ENCODE measurements around the gene EAF1. TPM values are rescaled to one million over a fixed set of nuclear protein-coding genes. Genes with fewer than 3 reads are reported as not detected.

The EAF1 gene
- total RNA-seq, 2 experiments from 2014 or later: 21.6 to 23.8 TPM

DNA sequence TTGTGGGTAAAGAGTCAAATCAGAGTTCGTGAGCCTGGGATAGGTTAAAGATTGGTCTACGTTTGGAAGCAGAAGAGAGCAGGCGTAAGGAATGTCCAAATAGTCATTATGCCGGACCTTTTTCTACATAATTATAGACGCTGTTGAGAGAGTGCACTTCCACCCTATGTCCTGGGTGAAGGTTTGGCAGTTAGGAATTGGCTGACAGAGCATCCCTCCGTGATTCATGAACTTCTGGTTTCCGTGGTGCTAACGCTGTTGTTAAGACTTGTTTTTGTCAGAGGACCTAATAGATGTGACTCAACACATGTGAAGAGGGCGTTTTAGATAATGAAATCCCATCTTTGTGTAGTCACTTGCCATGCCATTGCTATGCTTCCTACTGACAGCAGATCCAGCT is 1.1 kb downstream of the EAF1 start:
- Histone ChIP-seq H3K36me3 (ENCODE audit: insufficient read depth, low read length) (peaks cover 57% of the 10 kb centered on the region), H3K4me3 (ENCODE audit: low read depth, low read length, poor library complexity, severe bottlenecking) (peak overlapping the region; percentile 96), H3K4me2 (ENCODE audit: low read length) (peak overlapping the region; percentile 98), H3K9me3 (ENCODE audit: low read length) (peaks cover 5% of the 10 kb centered on the region; the same call in 1 of the 2 replicates), H2AFZ (ENCODE audit: low read length) (no peak overlapping the region), H3K4me1 (ENCODE audit: insufficient read depth, low read length, poor library complexity, severe bottlenecking) (peaks cover 23% of the 10 kb centered on the region), H3K9me2 (ENCODE audit: insufficient read depth, low read length) (no peaks in the 10 kb centered on the region), H3K27ac (ENCODE audit: low read depth, low read length, poor library complexity, severe bottlenecking) (no peak overlapping the region), H4K20me1 (ENCODE audit: insufficient read depth, low read length) (peaks cover 14% of the 10 kb centered on the region; the same call in 1 of the 2 replicates), H3K79me2 (ENCODE audit: insufficient read depth, low read depth, low read length) (peaks cover 61% of the 10 kb centered on the region)
- DNase-seq (ENCODE audit: low spot score): peak; percentile 17
- intact Hi-C loops (cut with micrococcal nuclease; ENCODE audit: unreplicated experiment): no loop called here
- POLR2A ChIA-PET: interaction anchor here (1.2 kb wide), 1 partner anchor 14 kb away, joined by 3 read pairs; no protein-coding TSS in a partner anchor
- CTCF ChIA-PET (ENCODE audit: unreplicated experiment): no interaction called here
- BruUV-seq (replicated peaks): no TSS peak
- no peak for TF ChIP-seq CTCF (conservative IDR thresholded peaks at IDR 0.05; ENCODE audit: low read length)
- no peak for TF ChIP-seq EZH2phosphoT487 (IDR thresholded peaks at IDR 0.05; ENCODE audit: borderline replicate concordance, low read depth, low read length)

- Histone ChIP-seq H3K4me3 (ENCODE audit: low read depth, low read length, poor library complexity, severe bottlenecking) (peak overlapping the region; percentile 96), H3K4me2 (ENCODE audit: low read length) (peak overlapping the region; percentile 98), H4K20me1 (ENCODE audit: insufficient read depth, low read length) (peaks cover 14% of the 10 kb centered on the region; the same call in 1 of the 2 replicates), H3K9me2 (ENCODE audit: insufficient read depth, low read length) (no peaks in the 10 kb centered on the region), H3K27ac (ENCODE audit: low read depth, low read length, poor library complexity, severe bottlenecking) (no peak overlapping the region), H3K79me2 (ENCODE audit: insufficient read depth, low read depth, low read length) (peaks cover 61% of the 10 kb centered on the region), H2AFZ (ENCODE audit: low read length) (no peak overlapping the region), H3K4me1 (ENCODE audit: insufficient read depth, low read length, poor library complexity, severe bottlenecking) (peaks cover 23% of the 10 kb centered on the region), H3K9me3 (ENCODE audit: low read length) (peaks cover 5% of the 10 kb centered on the region; the same call in 1 of the 2 replicates), H3K36me3 (ENCODE audit: insufficient read depth, low read length) (peaks cover 57% of the 10 kb centered on the region)
- intact Hi-C loops (cut with micrococcal nuclease; ENCODE audit: unreplicated experiment): no loop called here
- CTCF ChIA-PET (ENCODE audit: unreplicated experiment): no interaction called here
- POLR2A ChIA-PET: interaction anchor here (0.6 to 1.2 kb wide), 2 partner anchors 14 to 329 kb away, joined by 3 to 5 read pairs; no protein-coding TSS in a partner anchor
- TF ChIP-seq CTCF (conservative IDR thresholded peaks at IDR 0.05; ENCODE audit: low read length) (no peak), EZH2phosphoT487 (IDR thresholded peaks at IDR 0.05; ENCODE audit: borderline replicate concordance, low read depth, low read length) (no peak)
- no peak for DNase-seq (ENCODE audit: low spot score)
- BruUV-seq (replicated peaks): no TSS peak
These were observed 1.7 kb downstream of the EAF1 start for GRCh38 chr3:15429080-15429479.

DNA sequence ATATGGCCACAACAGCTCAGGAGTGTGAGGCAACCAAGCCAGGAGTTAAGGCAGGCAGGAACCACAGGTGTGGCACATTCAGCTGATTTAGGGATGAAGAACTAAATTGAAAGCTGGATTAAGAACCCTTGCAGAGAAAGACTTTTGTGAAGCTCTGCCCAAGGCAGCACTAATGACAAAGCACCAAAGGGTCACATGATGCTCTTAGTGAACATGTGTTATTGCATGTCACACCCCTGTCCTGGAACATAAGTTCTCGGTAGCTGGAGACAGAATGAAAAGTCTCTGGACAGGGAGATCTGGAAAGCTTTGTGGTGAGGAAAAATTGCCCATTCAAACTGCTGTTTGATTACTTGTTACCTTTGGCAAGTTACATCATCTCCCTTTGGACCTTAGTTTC is 3.2 kb downstream of the EAF1 start:
- Histone ChIP-seq H3K4me1 (ENCODE audit: insufficient read depth, low read length, poor library complexity, severe bottlenecking) (peaks cover 20% of the 10 kb centered on the region), H3K79me2 (ENCODE audit: insufficient read depth, low read depth, low read length) (peaks cover 55% of the 10 kb centered on the region), H3K36me3 (ENCODE audit: insufficient read depth, low read length) (peaks cover 64% of the 10 kb centered on the region), H3K27ac (ENCODE audit: low read depth, low read length, poor library complexity, severe bottlenecking) (no peak overlapping the region), H3K9me2 (ENCODE audit: insufficient read depth, low read length) (no peaks in the 10 kb centered on the region), H4K20me1 (ENCODE audit: insufficient read depth, low read length) (peaks cover 16% of the 10 kb centered on the region; the same call in 1 of the 2 replicates), H3K4me3 (ENCODE audit: low read depth, low read length, poor library complexity, severe bottlenecking) (no peak overlapping the region), H2AFZ (ENCODE audit: low read length) (no peak overlapping the region), H3K4me2 (ENCODE audit: low read length) (no peak overlapping the region), H3K9me3 (ENCODE audit: low read length) (peaks cover 5% of the 10 kb centered on the region; the same call in 1 of the 2 replicates)
- POLR2A ChIA-PET: interaction anchor here (0.6 to 1.6 kb wide), 8 partner anchors 14 to 823 kb away, joined by 3 to 4 read pairs (median 3); no protein-coding TSS in a partner anchor
- CTCF ChIA-PET (ENCODE audit: unreplicated experiment): no interaction called here
- no TSS peak for BruUV-seq (replicated peaks)
- TF ChIP-seq CTCF (conservative IDR thresholded peaks at IDR 0.05; ENCODE audit: low read length) (no peak), EZH2phosphoT487 (IDR thresholded peaks at IDR 0.05; ENCODE audit: borderline replicate concordance, low read depth, low read length) (no peak)
- no peak for DNase-seq (ENCODE audit: low spot score)
- intact Hi-C loops (cut with micrococcal nuclease; ENCODE audit: unreplicated experiment): no loop called here

Data from OCI-LY7 (cell line).